ENCODE measurements around the gene ECD.

The ECD gene

DNA sequence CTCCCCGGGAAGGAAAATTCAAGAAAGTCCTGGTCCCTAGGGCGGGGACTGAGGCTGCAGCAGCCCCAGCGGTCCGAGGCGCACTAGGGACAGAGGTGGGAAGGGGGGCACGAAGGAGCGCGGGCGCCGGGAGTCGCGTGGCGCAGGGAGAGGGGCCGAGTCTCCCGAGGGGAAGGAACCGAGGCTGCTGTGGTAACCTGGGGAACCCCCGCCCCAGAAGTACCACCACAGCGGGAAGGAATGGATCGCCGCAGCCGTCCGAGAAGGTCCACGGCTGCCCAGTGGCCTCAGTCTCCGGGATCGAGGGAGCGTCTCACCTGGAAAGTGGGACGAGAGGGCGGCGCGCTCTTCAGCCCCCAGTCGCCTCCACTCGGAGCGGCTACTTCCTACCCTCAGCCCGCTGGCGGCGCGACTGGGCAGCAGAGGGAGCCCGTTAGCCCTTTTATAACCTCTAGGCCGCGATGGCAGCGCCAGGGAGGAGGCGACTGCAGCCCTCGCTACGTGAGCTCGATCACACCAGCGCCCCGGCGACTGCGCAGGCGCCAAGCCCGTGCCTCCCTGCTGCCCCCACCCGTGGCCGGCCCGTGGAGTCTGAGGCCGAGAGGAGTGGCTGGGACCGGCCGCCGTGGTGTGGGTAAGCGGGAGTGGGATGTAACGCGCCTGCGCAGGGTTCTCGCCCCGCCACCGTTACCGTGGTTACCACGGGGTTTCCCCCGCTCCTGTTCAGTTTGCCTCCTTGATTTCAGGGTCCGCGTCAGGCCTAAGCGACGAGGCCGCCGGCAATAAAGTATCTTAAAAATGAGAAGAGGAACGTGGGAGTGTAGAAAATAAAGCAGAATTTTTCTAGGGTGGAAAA is 71.1 kb downstream of the ECD start, which contains the start of gene P4HA1:
Gene P4HA1 (minus strand): TSS at position 418 of the 856 bp plus-strand sequence. CDS start 21,983 bp downstream, outside the sequence.
- DNase-seq (ENCODE audit: low read depth) = peak; percentile 93

DNA sequence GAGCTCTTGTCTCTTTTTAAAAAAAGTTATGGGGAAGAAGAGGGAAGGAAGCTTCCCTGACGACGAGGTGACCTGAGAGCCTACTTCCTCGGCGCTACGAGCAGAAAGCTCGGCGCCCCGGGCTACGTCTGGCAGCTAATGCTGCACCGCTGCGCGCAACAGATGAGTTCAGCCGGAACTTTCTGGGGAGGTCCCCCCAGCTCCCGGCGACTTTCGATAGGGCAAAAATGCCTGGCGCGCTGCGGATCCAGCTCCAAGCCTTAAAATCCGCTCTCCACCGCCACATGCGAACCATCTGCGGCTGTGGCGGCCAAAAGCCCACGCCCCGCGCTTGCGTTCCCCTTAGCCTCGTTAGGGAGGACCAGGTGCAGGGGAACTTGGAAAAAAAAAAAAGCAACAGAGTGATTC is 71.8 kb downstream of the ECD start:
- DNase-seq (ENCODE audit: low read depth) = peak; percentile 59

DNA sequence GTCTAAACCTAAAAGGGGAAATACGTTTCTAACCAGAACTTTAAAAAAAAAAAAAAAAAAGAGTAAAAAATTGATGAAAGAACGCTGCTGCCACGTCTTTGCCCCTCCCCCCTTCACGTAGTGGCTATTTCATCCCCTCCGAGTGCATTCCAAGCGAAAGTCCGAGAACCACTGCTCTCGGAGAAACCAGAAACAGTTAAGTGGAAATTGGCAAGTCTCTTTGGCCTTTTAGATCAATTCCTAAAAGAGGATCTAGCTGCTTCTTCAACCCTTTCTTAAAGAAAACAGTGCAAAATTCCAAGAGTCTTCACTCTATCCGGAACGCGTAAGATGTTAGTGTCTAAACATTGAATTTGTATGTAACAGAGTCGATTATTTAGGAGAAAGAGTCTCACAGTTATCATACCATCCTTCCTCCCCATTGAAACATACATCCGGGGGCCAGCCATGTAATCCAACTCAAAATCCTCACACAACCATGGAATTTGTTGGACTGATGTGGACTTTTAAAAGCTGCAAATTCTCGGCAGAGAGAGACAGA is 72.3 kb downstream of the ECD start:
- no peak for DNase-seq (ENCODE audit: low read depth)

GRCh38 chr10:73094986-73095480 is 72.8 kb downstream of the ECD start:
- no peak for DNase-seq (ENCODE audit: low read depth)

- no peak for DNase-seq (ENCODE audit: low read depth)
Observed at GRCh38 chr10:73093922-73094850, 73.6 kb downstream of the ECD start.

GRCh38 chr10:73092830-73093229 is 75.0 kb downstream of the ECD start:
- DNase-seq (ENCODE audit: low read depth) = no peak

- DNase-seq (ENCODE audit: low read depth) = no peak
Observed at GRCh38 chr10:73088304-73088703, 79.5 kb downstream of the ECD start.

- DNase-seq (ENCODE audit: low read depth) = no peak
Observed at GRCh38 chr10:73086816-73087215, 81.0 kb downstream of the ECD start.

DNA sequence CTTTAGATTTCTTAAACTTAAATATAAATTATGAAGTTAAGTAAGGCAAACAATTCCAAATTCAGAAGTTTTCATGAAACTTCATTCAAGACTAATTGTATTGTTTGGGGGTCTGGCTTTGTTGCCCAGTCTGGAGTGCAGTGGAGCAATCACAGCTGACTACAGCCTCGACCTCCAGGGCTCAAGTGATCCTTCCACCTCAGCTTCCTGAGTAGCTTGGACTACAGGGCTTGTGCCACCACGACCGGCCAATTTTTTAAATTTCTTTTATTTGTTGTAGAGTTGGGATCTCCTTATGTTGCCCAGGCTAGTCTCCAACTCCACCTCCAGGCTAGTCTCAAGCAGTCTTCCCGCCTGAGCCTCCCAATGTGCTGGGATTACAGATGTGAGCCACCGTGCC is 83.6 kb downstream of the ECD start:
- no peak for DNase-seq (ENCODE audit: low read depth)

Measured in T follicular helper cell (primary cell).